ENCODE data around the gene CHDH. TPM values are rescaled to one million over a fixed set of nuclear protein-coding genes. Genes with fewer than 3 reads are reported as not detected.

CHDH gene
- total RNA-seq, 4 donors from 2014 or later = 57.8 to 126 (median 94.2) TPM

- Histone ChIP-seq H3K27ac (no peak overlapping the region), H3K4me1 (peaks cover 0 to 14% (median 6%) of the 10 kb centered on the region in 4 donors), H3K9me3 (no peaks in the 10 kb centered on the region), H3K4me3 (peak overlapping the region; percentile 59 to 82 (median 80)), H3K36me3 (peaks cover 0 to 60% (median 0%) of the 10 kb centered on the region in 3 donors), H3K27me3 (no peaks in the 10 kb centered on the region)
- TF ChIP-seq CTCF (IDR thresholded peaks at IDR 0.05) (no peak), POLR2A (IDR thresholded peaks at IDR 0.05) (no peak)
- DNase-seq = no peak
These were observed 34.5 kb upstream of the CHDH start for GRCh38 chr3:53880396-53881345.

GRCh38 chr3:53865732-53866499 is 19.7 kb upstream of the CHDH start:
- DNase-seq = no peak
- no peak overlapping the region for H3K4me3 ChIP-seq
- H3K36me3 ChIP-seq = peaks cover 0 to 86% (median 0%) of the 10 kb centered on the region in 3 donors
- H3K27ac ChIP-seq = no peak overlapping the region
- no peaks in the 10 kb centered on the region for H3K4me1 ChIP-seq
- TF ChIP-seq CTCF (IDR thresholded peaks at IDR 0.05) (no peak), POLR2A (IDR thresholded peaks at IDR 0.05) (no peak)
- H3K27me3 ChIP-seq = no peaks in the 10 kb centered on the region
- no peaks in the 10 kb centered on the region for H3K9me3 ChIP-seq

GRCh38 chr3:53863145-53863544 is 16.9 kb upstream of the CHDH start:
- no peak for DNase-seq
- H3K9me3 ChIP-seq = no peaks in the 10 kb centered on the region
- H3K27ac ChIP-seq = no peak overlapping the region
- TF ChIP-seq CTCF (IDR thresholded peaks at IDR 0.05) (no peak), POLR2A (IDR thresholded peaks at IDR 0.05) (no peak)
- H3K4me3 ChIP-seq = no peak overlapping the region
- H3K36me3 ChIP-seq = peaks cover 0 to 69% (median 0%) of the 10 kb centered on the region in 3 donors
- H3K27me3 ChIP-seq = no peaks in the 10 kb centered on the region
- H3K4me1 ChIP-seq = no peaks in the 10 kb centered on the region

GRCh38 chr3:53862241-53862640 is 16.0 kb upstream of the CHDH start:
- no peaks in the 10 kb centered on the region for H3K27me3 ChIP-seq
- no peaks in the 10 kb centered on the region for H3K9me3 ChIP-seq
- H3K4me1 ChIP-seq = no peaks in the 10 kb centered on the region
- H3K27ac ChIP-seq = no peak overlapping the region
- TF ChIP-seq POLR2A (IDR thresholded peaks at IDR 0.05) (no peak), CTCF (IDR thresholded peaks at IDR 0.05) (no peak)
- H3K4me3 ChIP-seq = no peak overlapping the region
- DNase-seq = no peak
- H3K36me3 ChIP-seq = peaks cover 0 to 60% (median 0%) of the 10 kb centered on the region in 3 donors

GRCh38 chr3:53860196-53860595 is 14.0 kb upstream of the CHDH start:
- no peak overlapping the region for H3K27ac ChIP-seq
- peaks cover 0 to 49% (median 0%) of the 10 kb centered on the region in 3 donors for H3K36me3 ChIP-seq
- H3K4me1 ChIP-seq = no peaks in the 10 kb centered on the region

More at GRCh38 chr3:53860196-53860595, 14.0 kb upstream of the CHDH start:
- no peak for TF ChIP-seq CTCF (IDR thresholded peaks at IDR 0.05)
- no peak for TF ChIP-seq POLR2A (IDR thresholded peaks at IDR 0.05)
- no peak for DNase-seq
- no peak overlapping the region for H3K4me3 ChIP-seq
- H3K27me3 ChIP-seq = no peaks in the 10 kb centered on the region
- H3K9me3 ChIP-seq = no peaks in the 10 kb centered on the region
